Measurements from ENCODE around the gene IQCF5. TPM values are rescaled to one million over a fixed set of nuclear protein-coding genes. Genes with fewer than 3 reads are reported as not detected.

Gene IQCF5
- polyA plus RNA-seq, 2 donors: not detected

- WGBS, 2 donors: 48 to 60% methylated on average over 4 of the region's 4 CpGs
- H3K27me3 ChIP-seq (ENCODE audit: control insufficient read depth in 1 of 2, insufficient read depth in 2 of 2, low read length in 2 of 2): no peaks in the 10 kb centered on the region
- no peak overlapping the region for H3K27ac ChIP-seq (ENCODE audit: low read depth in 2 of 2, low read length in 1 of 2)
- no peak overlapping the region for H3K4me3 ChIP-seq (ENCODE audit: low read depth in 1 of 2, low read length in 2 of 2)
- H3K9me3 ChIP-seq (ENCODE audit: control insufficient read depth in 2 of 2, insufficient read depth in 1 of 2, low read depth in 1 of 2, low read length in 1 of 2): peaks cover 5% of the 10 kb centered on the region in 2 donors
- H3K4me1 ChIP-seq (ENCODE audit: control insufficient read depth in 2 of 2, insufficient read depth in 2 of 2, low read length in 1 of 2): no peaks in the 10 kb centered on the region
- peaks cover 0 to 2% of the 10 kb centered on the region in 2 donors for H3K36me3 ChIP-seq (ENCODE audit: control insufficient read depth in 2 of 2, insufficient read depth in 2 of 2, low read length in 1 of 2)
Observed at GRCh38 chr3:51830836-51831385, 44.5 kb downstream of the IQCF5 start.

GRCh38 chr3:51830345-51830744, 45.1 kb downstream of the IQCF5 start:
- Histone ChIP-seq H3K36me3 (ENCODE audit: control insufficient read depth in 2 of 2, insufficient read depth in 2 of 2, low read length in 1 of 2) (peaks cover 0 to 2% of the 10 kb centered on the region in 2 donors), H3K27ac (ENCODE audit: low read depth in 2 of 2, low read length in 1 of 2) (no peak overlapping the region), H3K27me3 (ENCODE audit: control insufficient read depth in 1 of 2, insufficient read depth in 2 of 2, low read length in 2 of 2) (no peaks in the 10 kb centered on the region), H3K4me3 (ENCODE audit: low read depth in 1 of 2, low read length in 2 of 2) (no peak overlapping the region), H3K9me3 (ENCODE audit: control insufficient read depth in 2 of 2, insufficient read depth in 1 of 2, low read depth in 1 of 2, low read length in 1 of 2) (peaks cover 5% of the 10 kb centered on the region in 2 donors), H3K4me1 (ENCODE audit: control insufficient read depth in 2 of 2, insufficient read depth in 2 of 2, low read length in 1 of 2) (no peaks in the 10 kb centered on the region)
- 90 to 93% methylated on average over 13 of the region's 13 CpGs for WGBS, 2 donors

DNA sequence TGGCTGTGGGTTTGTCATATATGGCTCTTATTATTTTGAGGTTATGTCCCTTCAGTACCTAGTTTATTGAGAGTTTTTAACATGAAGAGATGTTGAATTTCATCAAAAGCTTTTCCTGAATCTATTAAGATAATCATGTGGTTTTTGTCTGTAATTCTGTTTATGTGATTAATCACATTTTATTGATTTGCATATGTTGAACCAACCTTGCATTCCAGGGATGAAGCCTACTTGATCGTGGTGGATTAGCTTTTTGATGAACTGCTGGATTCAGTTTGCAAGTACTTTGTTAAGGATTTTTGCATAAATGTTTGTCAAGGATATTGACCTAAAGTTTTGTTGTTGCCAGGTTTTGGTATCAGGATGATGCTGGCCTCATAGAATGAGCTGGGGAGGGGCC, 47.1 kb downstream of the IQCF5 start:
- no peaks in the 10 kb centered on the region for H3K27me3 ChIP-seq (ENCODE audit: control insufficient read depth in 1 of 2, insufficient read depth in 2 of 2, low read length in 2 of 2)
- H3K4me3 ChIP-seq (ENCODE audit: low read depth in 1 of 2, low read length in 2 of 2): no peak overlapping the region
- WGBS, 2 donors: 74 to 78% methylated on average over 1 of the region's 1 CpG
- H3K9me3 ChIP-seq (ENCODE audit: control insufficient read depth in 2 of 2, insufficient read depth in 1 of 2, low read depth in 1 of 2, low read length in 1 of 2): peaks cover 5% of the 10 kb centered on the region in 2 donors
- H3K4me1 ChIP-seq (ENCODE audit: control insufficient read depth in 2 of 2, insufficient read depth in 2 of 2, low read length in 1 of 2): no peaks in the 10 kb centered on the region
- no peak overlapping the region for H3K27ac ChIP-seq (ENCODE audit: low read depth in 2 of 2, low read length in 1 of 2)
- peaks cover 0 to 2% of the 10 kb centered on the region in 2 donors for H3K36me3 ChIP-seq (ENCODE audit: control insufficient read depth in 2 of 2, insufficient read depth in 2 of 2, low read length in 1 of 2)

Other genes starting within 250 kb of the IQCF5 start
- gene TEX264, start 204.3 kb downstream of the IQCF5 start, polyA plus RNA-seq: 10 to 100 TPM; 46.7 to 59.5 TPM
- gene GRM2, start 168.5 kb downstream of the IQCF5 start, polyA plus RNA-seq: under 1 TPM; 0.10 to 0.14 TPM
- gene IQCF6, start 96.4 kb downstream of the IQCF5 start, polyA plus RNA-seq: not detected
- gene IQCF2, start 14.0 kb downstream of the IQCF5 start, polyA plus RNA-seq: not detected
- gene IQCF1, start 27.8 kb upstream of the IQCF5 start, polyA plus RNA-seq: not detected
- 10 to 100 TPM; 16.4 to 22.9 TPM for gene RRP9, start 66.3 kb upstream of the IQCF5 start, polyA plus RNA-seq
- gene PARP3, start 66.8 kb upstream of the IQCF5 start, polyA plus RNA-seq: 10 to 100 TPM in 1 of 2 donors, 1 to 10 TPM in 1; 8.2 to 11.8 TPM
- gene GPR62, start 79.8 kb upstream of the IQCF5 start, polyA plus RNA-seq: under 1 TPM; 0.05 to 0.06 TPM
- 10 to 100 TPM; 11.7 to 18.7 TPM for gene PCBP4, start 91.9 kb upstream of the IQCF5 start, polyA plus RNA-seq
- gene ABHD14B, start 98.4 kb upstream of the IQCF5 start, polyA plus RNA-seq: 10 to 100 TPM; 29.6 to 40.5 TPM
- 10 to 100 TPM in 1 of 2 donors, 1 to 10 TPM in 1; 8.0 to 12.9 TPM for gene ABHD14A, start 99.5 kb upstream of the IQCF5 start, polyA plus RNA-seq
- gene ACY1, start 107.9 kb upstream of the IQCF5 start, polyA plus RNA-seq: 10 to 100 TPM; 22.4 to 23.2 TPM
- gene RPL29, start 120.3 kb upstream of the IQCF5 start, polyA plus RNA-seq: 1,000 to 10,000 TPM; 2,351 to 2,556 TPM
- 10 to 100 TPM; 18.2 to 35.2 TPM for gene DUSP7, start 181.0 kb upstream of the IQCF5 start, polyA plus RNA-seq

Measured in esophagus (tissue), 2 donors.